Keratinocyte (primary cell): ENCODE measurements around the gene TMED10. TPM values are rescaled to one million over a fixed set of nuclear protein-coding genes. Genes with fewer than 3 reads are reported as not detected.

Source experiments
- DNase-seq: peaks from one replicate; pipeline ENCODE4 v3.0.0-alpha.2; 2011; ENCODE audit warnings: low read depth, missing footprints, low spot score
- FAIRE-seq: peaks from 2 replicates; lab custom pipeline; 2011; peaks lifted over from hg19 to GRCh38; lab: Jason Lieb, UNC
- H2AFZ ChIP-seq: 2 replicates; pipeline ENCODE4 v1.6.0; 2012; ENCODE audit warnings: low read length, control low read depth, inconsistent platforms; ENCODE audit not compliant: control insufficient read depth
- H3K27ac ChIP-seq: 2 replicates; pipeline ENCODE4 v1.5.1; 2011; ENCODE audit warnings: low read length; ENCODE audit not compliant: control insufficient read depth, insufficient read depth
- H3K27me3 ChIP-seq: 3 replicates; pipeline ENCODE4 v1.6.0; 2011; ENCODE audit warnings: low read length; ENCODE audit not compliant: control insufficient read depth, insufficient read depth; ENCODE audit errors: extremely low read depth
- H3K36me3 ChIP-seq, 2 experiments: 2 replicates in 1 of 2; 3 replicates in 1 of 2; pipeline ENCODE4 v1.5.1; 2011; ENCODE audit warnings: low read length in 2 of 2, mild to moderate bottlenecking in 1 of 2; ENCODE audit not compliant: control insufficient read depth in 2 of 2, insufficient read depth in 2 of 2; ENCODE audit errors: extremely low read depth in 1 of 2
- H3K4me1 ChIP-seq: 3 replicates; pipeline ENCODE4 v1.5.1; 2011; ENCODE audit warnings: low read length; ENCODE audit not compliant: control insufficient read depth, insufficient read depth; ENCODE audit errors: extremely low read depth
- H3K4me2 ChIP-seq: 3 replicates; pipeline ENCODE4 v1.6.0; 2011; ENCODE audit warnings: low read depth, low read length; ENCODE audit not compliant: control insufficient read depth, insufficient read depth; ENCODE audit errors: extremely low read depth
- H3K4me3 ChIP-seq, 3 experiments: fragments of 200-600 bp in 1 of 3; sonication (generic) in 1 of 3; 2 replicates in 2 of 3; 3 replicates in 1 of 3; pipeline ENCODE4 v1.5.1; 2011 to 2016; ENCODE audit warnings: low read length in 3 of 3, mild to moderate bottlenecking in 3 of 3, control low read depth in 2 of 3, inconsistent platforms in 1 of 3, low read depth in 1 of 3, mixed read lengths in 1 of 3, mixed run types in 1 of 3, moderate library complexity in 1 of 3; ENCODE audit not compliant: control insufficient read depth in 2 of 3, insufficient read depth in 2 of 3; ENCODE audit errors: extremely low read depth in 1 of 3
- H3K79me2 ChIP-seq: 2 replicates; pipeline ENCODE4 v1.6.0; 2012; ENCODE audit warnings: low read length; ENCODE audit not compliant: control insufficient read depth, insufficient read depth
- H3K9ac ChIP-seq: 3 replicates; pipeline ENCODE4 v1.6.0; 2011; ENCODE audit warnings: low read length; ENCODE audit not compliant: control insufficient read depth, insufficient read depth; ENCODE audit errors: extremely low read depth
- H3K9me1 ChIP-seq: 3 replicates; pipeline ENCODE4 v1.6.0; 2011; ENCODE audit warnings: low read length; ENCODE audit not compliant: control insufficient read depth, insufficient read depth; ENCODE audit errors: extremely low read depth
- H3K9me3 ChIP-seq: 2 replicates; pipeline ENCODE4 v1.5.1; 2012; ENCODE audit warnings: low read depth, low read length; ENCODE audit not compliant: control insufficient read depth
- H4K20me1 ChIP-seq: 3 replicates; pipeline ENCODE4 v1.6.0; 2011; ENCODE audit warnings: low read length; ENCODE audit not compliant: control insufficient read depth, insufficient read depth; ENCODE audit errors: extremely low read depth
- EZH2 ChIP-seq: IDR thresholded peaks from one replicate; pipeline ENCODE4 v1.6.1; 2012; ENCODE audit warnings: inconsistent platforms, mild to moderate bottlenecking, low read length, moderate library complexity
- dilution Hi-C: fragments of 300-500 bp; cut with MboI; formaldehyde crosslinking; loops from one replicate; pipeline ENCODE4 v1.7.0; 2020; ENCODE audit warnings: low sequenced_read_pairs; ENCODE audit not compliant: extremely low pct_ligation_motif_present
- polyA plus RNA-seq, 5 experiments: library from polyadenylated mRNA; depleted of rRNA in 3 of 5; stranded (reverse) in 3 of 5; stranded (forward) in 1 of 5; unstranded in 1 of 5; fragments of >200 nt; gene quantifications; 1 replicate in 1 of 5; 2 replicates in 3 of 5; 3 replicates in 1 of 5; pipeline versions ENCODE4 v1.2.1 to v1.2.3, GENCODE V29; 2011 to 2012; ENCODE audit warnings: missing spikeins in 2 of 5, low read depth in 1 of 5, low replicate concordance in 1 of 5
- TF ChIP-seq, protein P1 (sequence below), 3 experiments: IDR thresholded peaks in 1 of 3; conservative IDR thresholded peaks in 1 of 3; optimal IDR thresholded peaks in 1 of 3; 2 replicates in 2 of 3; 3 replicates in 1 of 3; pipeline versions ENCODE3 to v1.5.1; 2011; ENCODE audit warnings: low read length in 3 of 3, mild to moderate bottlenecking in 3 of 3, moderate library complexity in 2 of 3, control low read depth in 1 of 3, inconsistent platforms in 1 of 3; ENCODE audit not compliant: insufficient read depth in 2 of 3; ENCODE audit errors: extremely low read depth in 1 of 3

Gene TMED10
- polyA plus RNA-seq, 1 donor (not counting 4 experiments of a cell fraction or from before 2014, with no cell fraction given): 428 TPM

GRCh38 chr14:75156901-75157300 is 19.5 kb downstream of the TMED10 start:
- H3K36me3 ChIP-seq: no peaks in the 10 kb centered on the region
- H3K4me2 ChIP-seq: no peak overlapping the region
- H3K4me3 ChIP-seq: no peak overlapping the region
- dilution Hi-C loops: no loop called here
- no peaks in the 10 kb centered on the region for H3K9me3 ChIP-seq
- H3K4me1 ChIP-seq: no peaks in the 10 kb centered on the region
- H3K27me3 ChIP-seq: no peaks in the 10 kb centered on the region
- no peak overlapping the region for H3K9ac ChIP-seq
- H3K79me2 ChIP-seq: peaks cover 83% of the 10 kb centered on the region
- DNase-seq: no peak
- TF ChIP-seq, protein P1, sequence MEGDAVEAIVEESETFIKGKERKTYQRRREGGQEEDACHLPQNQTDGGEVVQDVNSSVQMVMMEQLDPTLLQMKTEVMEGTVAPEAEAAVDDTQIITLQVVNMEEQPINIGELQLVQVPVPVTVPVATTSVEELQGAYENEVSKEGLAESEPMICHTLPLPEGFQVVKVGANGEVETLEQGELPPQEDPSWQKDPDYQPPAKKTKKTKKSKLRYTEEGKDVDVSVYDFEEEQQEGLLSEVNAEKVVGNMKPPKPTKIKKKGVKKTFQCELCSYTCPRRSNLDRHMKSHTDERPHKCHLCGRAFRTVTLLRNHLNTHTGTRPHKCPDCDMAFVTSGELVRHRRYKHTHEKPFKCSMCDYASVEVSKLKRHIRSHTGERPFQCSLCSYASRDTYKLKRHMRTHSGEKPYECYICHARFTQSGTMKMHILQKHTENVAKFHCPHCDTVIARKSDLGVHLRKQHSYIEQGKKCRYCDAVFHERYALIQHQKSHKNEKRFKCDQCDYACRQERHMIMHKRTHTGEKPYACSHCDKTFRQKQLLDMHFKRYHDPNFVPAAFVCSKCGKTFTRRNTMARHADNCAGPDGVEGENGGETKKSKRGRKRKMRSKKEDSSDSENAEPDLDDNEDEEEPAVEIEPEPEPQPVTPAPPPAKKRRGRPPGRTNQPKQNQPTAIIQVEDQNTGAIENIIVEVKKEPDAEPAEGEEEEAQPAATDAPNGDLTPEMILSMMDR (optimal IDR thresholded peaks at IDR 0.05 in 1 of 3, IDR thresholded peaks at IDR 0.05 in 1 of 3, conservative IDR thresholded peaks at IDR 0.05 in 1 of 3; ENCODE audit: extremely low read depth in 1 of 3, insufficient read depth in 2 of 3, low read length in 3 of 3): no peak
- TF ChIP-seq EZH2: no peak
- H2AFZ ChIP-seq: no peak overlapping the region
- H3K9me1 ChIP-seq: peaks cover 2% of the 10 kb centered on the region
- no peak for FAIRE-seq
- H3K27ac ChIP-seq: no peak overlapping the region
- H4K20me1 ChIP-seq: peaks cover 6% of the 10 kb centered on the region

GRCh38 chr14:75156111-75156510 is 20.3 kb downstream of the TMED10 start:
- H3K9me3 ChIP-seq: no peaks in the 10 kb centered on the region
- no peak for TF ChIP-seq EZH2
- TF ChIP-seq, protein P1 (optimal IDR thresholded peaks at IDR 0.05 in 1 of 3, IDR thresholded peaks at IDR 0.05 in 1 of 3, conservative IDR thresholded peaks at IDR 0.05 in 1 of 3; ENCODE audit: extremely low read depth in 1 of 3, insufficient read depth in 2 of 3, low read length in 3 of 3): no peak
- FAIRE-seq: no peak
- peaks cover 2% of the 10 kb centered on the region for H3K9me1 ChIP-seq
- no peak for DNase-seq
- H2AFZ ChIP-seq: no peak overlapping the region
- H3K27ac ChIP-seq: no peak overlapping the region
- dilution Hi-C loops: no loop called here
- peaks cover 6% of the 10 kb centered on the region for H4K20me1 ChIP-seq
- H3K36me3 ChIP-seq: peaks cover 0 to 1% of the 10 kb centered on the region in 2 experiments
- H3K4me1 ChIP-seq: no peaks in the 10 kb centered on the region
- no peaks in the 10 kb centered on the region for H3K27me3 ChIP-seq
- no peak overlapping the region for H3K9ac ChIP-seq
- no peak overlapping the region for H3K4me3 ChIP-seq
- peaks cover 80% of the 10 kb centered on the region for H3K79me2 ChIP-seq
- no peak overlapping the region for H3K4me2 ChIP-seq
